ENCODE results near the gene AOC3. TPM values are rescaled to one million over a fixed set of nuclear protein-coding genes. Genes with fewer than 3 reads are reported as not detected.
"Not testable (repeated sequence)": the region's sequence is repeated elsewhere in the genome, so short reads cannot be mapped to it uniquely, and the experiment has no call there.

The AOC3 gene
- polyA plus RNA-seq, 1 donor: 4.9 TPM

GRCh38 chr17:42891539-42892152 is 40.6 kb downstream of the AOC3 start:
- no peak for DNase-seq

- DNase-seq: no peak
Observed at GRCh38 chr17:42893359-42893758, 42.4 kb downstream of the AOC3 start.

DNA sequence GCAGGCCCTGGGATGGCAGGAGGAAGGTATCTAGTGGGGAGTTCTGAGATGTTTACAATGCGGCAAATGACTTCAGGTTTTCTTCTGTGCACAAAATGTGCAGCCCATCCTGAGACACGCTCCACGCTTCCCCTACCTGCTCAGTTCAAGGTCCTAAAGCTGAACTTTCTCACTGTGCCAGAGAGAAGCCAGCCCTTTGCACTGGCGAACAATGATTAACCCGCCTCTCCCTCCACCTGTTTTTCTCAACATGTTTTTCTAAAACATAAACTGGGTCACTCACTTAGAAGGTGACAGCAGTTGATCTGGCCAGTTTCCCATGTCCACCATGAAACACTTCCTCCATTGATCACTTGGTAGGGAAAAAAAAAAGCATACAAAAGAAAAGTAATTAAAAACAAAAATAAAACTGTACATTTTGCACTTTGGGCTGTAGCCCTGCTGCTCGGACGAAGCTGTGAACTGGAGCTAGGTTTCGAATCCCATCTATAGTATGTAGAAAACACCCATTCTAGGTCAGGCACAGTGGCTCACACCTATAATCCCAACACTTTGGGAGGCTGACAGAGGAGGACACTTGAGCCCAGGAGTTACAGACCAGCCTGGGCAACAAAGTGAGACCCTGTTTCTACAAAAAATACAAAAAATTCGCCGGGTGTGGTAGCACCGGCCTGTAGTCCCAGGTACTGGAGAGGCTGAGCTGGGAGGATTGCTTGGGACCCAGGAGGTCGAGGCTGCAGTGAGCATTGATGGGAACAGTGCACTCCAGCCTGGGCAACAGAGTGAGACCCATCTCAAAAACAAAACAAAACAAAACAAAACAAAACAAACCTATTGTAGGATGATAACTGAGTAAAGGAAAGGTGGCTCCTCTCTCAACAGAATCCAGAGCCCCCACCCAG is 43.5 kb downstream of the AOC3 start:
- DNase-seq: no peak

DNA sequence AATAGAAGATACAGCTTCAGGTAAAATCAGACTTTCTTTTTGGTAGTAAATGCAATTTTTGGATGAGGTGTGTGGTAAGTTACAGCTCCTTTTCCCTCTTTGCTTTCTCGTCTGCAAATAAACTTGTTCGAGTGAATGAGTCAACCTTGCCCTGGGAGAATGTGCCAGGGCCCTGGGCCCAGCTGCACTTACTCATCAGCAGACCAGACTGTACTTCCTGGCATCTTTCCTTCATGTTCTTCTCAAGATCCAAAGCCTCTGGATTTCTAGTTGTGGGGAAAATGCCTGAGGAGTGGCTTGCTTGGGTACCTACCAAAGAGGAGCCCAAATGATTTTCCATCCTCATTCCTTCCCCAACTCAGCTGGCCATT is 44.2 kb downstream of the AOC3 start:
- DNase-seq: no peak

DNA sequence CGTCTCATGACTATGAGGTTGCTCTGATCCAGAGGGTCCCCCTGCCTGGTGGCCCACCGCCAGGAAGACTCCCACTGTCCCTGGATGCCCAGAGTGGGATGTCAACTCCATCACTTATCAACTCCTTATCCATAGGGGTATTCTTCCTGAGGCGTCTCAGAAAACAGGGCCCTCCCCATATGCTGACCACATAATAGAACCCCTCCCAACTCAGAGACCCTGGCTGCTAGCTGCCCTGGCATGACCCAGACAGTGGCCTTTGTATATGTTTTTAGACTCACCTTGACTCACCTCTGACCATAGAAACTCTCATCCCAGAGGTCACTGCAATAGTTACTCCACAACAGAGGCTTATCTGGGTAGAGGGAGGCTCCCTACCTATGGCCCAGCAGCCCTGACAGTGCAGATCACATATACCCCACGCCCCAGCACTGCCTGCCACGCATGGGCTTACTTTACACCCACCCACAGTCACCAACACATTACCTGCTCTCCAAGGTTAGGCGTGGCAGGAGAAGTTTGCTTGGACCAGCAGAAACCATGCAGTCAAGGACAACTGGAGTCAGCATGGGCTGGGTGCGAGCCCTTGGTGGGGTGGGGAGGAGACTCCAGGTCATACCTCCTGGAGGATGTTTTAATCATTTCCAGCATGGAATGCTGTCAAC is 47.3 kb downstream of the AOC3 start:
- no peak for DNase-seq

- not testable (repeated sequence) for DNase-seq
Observed at GRCh38 chr17:42899981-42900380, 49.0 kb downstream of the AOC3 start.

DNA sequence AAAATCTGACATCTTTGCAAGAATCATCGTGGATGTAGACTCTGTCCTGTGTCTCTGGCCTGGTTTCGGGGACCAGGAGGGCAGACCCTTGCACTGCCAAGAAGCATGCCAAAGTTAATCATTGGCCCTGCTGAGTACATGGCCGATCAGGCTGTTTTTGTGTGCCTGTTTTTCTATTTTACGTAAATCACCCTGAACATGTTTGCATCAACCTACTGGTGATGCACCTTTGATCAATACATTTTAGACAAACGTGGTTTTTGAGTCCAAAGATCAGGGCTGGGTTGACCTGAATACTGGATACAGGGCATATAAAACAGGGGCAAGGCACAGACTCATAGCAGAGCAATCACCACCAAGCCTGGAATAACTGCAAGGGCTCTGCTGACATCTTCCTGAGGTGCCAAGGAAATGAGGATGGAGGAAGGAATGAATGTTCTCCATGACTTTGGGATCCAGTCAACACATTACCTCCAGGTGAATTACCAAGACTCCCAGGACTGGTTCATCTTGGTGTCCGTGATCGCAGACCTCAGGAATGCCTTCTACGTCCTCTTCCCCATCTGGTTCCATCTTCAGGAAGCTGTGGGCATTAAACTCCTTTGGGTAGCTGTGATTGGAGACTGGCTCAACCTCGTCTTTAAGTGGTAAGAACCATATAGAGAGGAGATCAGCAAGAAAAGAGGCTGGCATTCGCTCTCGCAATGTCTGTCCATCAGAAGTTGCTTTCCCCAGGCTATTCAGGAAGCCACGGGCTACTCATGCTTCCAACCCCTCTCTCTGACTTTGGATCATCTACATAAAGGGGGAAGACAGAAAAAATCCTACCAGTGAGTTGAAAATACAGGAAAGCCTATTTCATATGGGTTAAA is 49.7 kb downstream of the AOC3 start, which contains the start of gene G6PC1:
Gene G6PC1 (plus strand): TSS at position 340 of the 872 bp plus-strand sequence. CDS start 78 bp downstream, at position 418.
- no peak for DNase-seq

DNA sequence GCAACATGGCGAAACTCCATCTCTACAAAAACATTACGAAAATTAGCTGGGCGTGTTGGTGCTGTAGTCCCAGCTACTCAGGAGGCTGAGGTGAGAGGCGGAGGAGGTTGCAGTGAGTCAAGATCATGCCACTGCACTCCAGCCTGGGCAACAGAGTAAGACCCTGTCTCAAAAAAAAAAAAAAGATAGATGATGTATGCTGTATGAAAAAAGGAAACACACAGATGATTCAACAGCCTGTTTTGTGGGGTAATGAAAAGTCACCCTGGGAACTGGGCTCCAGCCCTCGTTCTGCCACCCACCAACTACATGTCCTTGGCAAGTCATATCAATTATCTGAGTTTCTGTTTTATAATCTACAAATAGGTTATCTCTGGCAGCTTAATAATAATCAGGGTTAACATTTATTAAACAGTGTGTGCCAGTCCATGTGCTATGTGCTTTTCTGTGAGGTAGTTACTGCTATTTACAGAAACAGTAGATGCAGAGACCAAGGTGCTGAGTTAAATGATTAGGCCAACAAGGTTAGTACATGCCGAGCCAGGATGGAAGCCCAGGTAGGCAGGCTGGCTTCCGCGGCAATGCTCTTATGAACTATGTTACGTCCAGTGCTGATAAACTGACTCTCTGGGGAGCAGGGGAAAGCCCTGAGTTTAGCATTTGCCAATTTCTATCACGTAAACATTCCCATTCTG is 50.7 kb downstream of the AOC3 start:
- DNase-seq: no peak

DNA sequence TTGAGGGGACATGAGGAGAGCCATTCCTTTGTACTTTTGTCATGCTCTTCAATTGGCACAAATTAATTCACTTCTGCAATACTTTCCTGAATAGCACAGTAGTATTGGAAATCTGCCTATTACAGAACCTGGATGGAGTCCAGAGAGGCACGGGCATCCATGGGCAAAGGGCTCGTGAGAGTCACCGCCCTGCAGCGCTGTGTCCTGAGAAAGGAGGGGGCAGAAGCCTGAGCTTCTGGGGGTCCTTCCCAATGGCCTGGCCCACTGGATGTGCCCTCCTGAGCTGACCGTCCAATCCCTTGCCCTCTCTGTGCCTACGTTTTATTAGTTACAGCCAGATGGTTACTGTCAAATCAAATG is 53.1 kb downstream of the AOC3 start:
- DNase-seq: no peak

GRCh38 chr17:42906772-42907446 is 55.9 kb downstream of the AOC3 start:
- no peak for DNase-seq

Other genes starting within 250 kb of the AOC3 start
- 60.6 TPM for gene RETREG3, start 241.8 kb upstream of the AOC3 start, polyA plus RNA-seq (ENCODE audit: insufficient read length)
- 57.4 TPM for gene TUBG1, start 241.5 kb upstream of the AOC3 start, polyA plus RNA-seq (ENCODE audit: insufficient read length)
- gene TUBG2, start 191.9 kb upstream of the AOC3 start, polyA plus RNA-seq (ENCODE audit: insufficient read length): 37.2 TPM
- 16.2 TPM for gene PLEKHH3, start 174.2 kb upstream of the AOC3 start, polyA plus RNA-seq (ENCODE audit: insufficient read length)
- gene CCR10, start 169.4 kb upstream of the AOC3 start, polyA plus RNA-seq (ENCODE audit: insufficient read length): 1.3 TPM
- 8.8 TPM for gene CNTNAP1, start 168.7 kb upstream of the AOC3 start, polyA plus RNA-seq (ENCODE audit: insufficient read length)
- gene EZH1, start 106.2 kb upstream of the AOC3 start, polyA plus RNA-seq (ENCODE audit: insufficient read length): 58.7 TPM
- 70.0 TPM for gene RAMP2, start 90.0 kb upstream of the AOC3 start, polyA plus RNA-seq (ENCODE audit: insufficient read length)
- 78.2 TPM for gene VPS25, start 77.8 kb upstream of the AOC3 start, polyA plus RNA-seq (ENCODE audit: insufficient read length)
- gene WNK4, start 70.6 kb upstream of the AOC3 start, polyA plus RNA-seq (ENCODE audit: insufficient read length): 10.1 TPM
- 144 TPM for gene COA3, start 52.5 kb upstream of the AOC3 start, polyA plus RNA-seq (ENCODE audit: insufficient read length)
- 3.4 TPM for gene CNTD1, start 52.3 kb upstream of the AOC3 start, polyA plus RNA-seq (ENCODE audit: insufficient read length)
- gene BECN1, start 26.9 kb upstream of the AOC3 start, polyA plus RNA-seq (ENCODE audit: insufficient read length): 85.0 TPM
- 108 TPM for gene PSME3, start 17.8 kb upstream of the AOC3 start, polyA plus RNA-seq (ENCODE audit: insufficient read length)
- gene AOC2, start 6.6 kb upstream of the AOC3 start, polyA plus RNA-seq (ENCODE audit: insufficient read length): 1.5 TPM
- 5.6 TPM for gene G6PC1, start 49.6 kb downstream of the AOC3 start, polyA plus RNA-seq (ENCODE audit: insufficient read length)
- gene AARSD1, start 113.3 kb downstream of the AOC3 start, polyA plus RNA-seq (ENCODE audit: insufficient read length): 76.3 TPM
- gene PTGES3L, start 128.9 kb downstream of the AOC3 start, polyA plus RNA-seq (ENCODE audit: insufficient read length): 2.4 TPM
- 17.6 TPM for gene RUNDC1, start 129.4 kb downstream of the AOC3 start, polyA plus RNA-seq (ENCODE audit: insufficient read length)
- 1,206 TPM for gene RPL27, start 147.2 kb downstream of the AOC3 start, polyA plus RNA-seq (ENCODE audit: insufficient read length)
- gene IFI35, start 155.6 kb downstream of the AOC3 start, polyA plus RNA-seq (ENCODE audit: insufficient read length): 8.8 TPM
- gene VAT1, start 171.2 kb downstream of the AOC3 start, polyA plus RNA-seq (ENCODE audit: insufficient read length): 113 TPM
- gene RND2, start 174.0 kb downstream of the AOC3 start, polyA plus RNA-seq (ENCODE audit: insufficient read length): 3.5 TPM